Endothelial cell of umbilical vein (primary cell): ENCODE measurements around the gene CTDSPL. TPM values are rescaled to one million over a fixed set of nuclear protein-coding genes. Genes with fewer than 3 reads are reported as not detected.

ENCODE experiments used
- BruUV-seq: library from RNA; stranded (reverse); fragments of 400-500 nt; replicated peaks from 2 replicates; lab custom pipeline; 2021; lab: Mats Ljungman, UMichigan
- CTCF ChIA-PET: fragments of 300-600, 350-600 bp; sonication (Branson Sonifier 250); formaldehyde crosslinking; loops from one replicate; lab custom pipeline; 2021; ENCODE audit warnings: antibody characterized with exemption, inconsistent platforms; lab: Charles Lee
- POLR2A ChIA-PET: fragments of 300-600, 350-600 bp; sonication (Branson Sonifier 250); formaldehyde crosslinking; loops from one replicate; lab custom pipeline; 2021; ENCODE audit warnings: antibody characterized with exemption, inconsistent platforms; lab: Charles Lee
- DNase-seq: peaks from one replicate; pipeline ENCODE4 v3.0.0-alpha.2; 2011; ENCODE audit warnings: low read depth, low spot score
- FAIRE-seq: peaks from 2 replicates; lab custom pipeline; 2011; peaks lifted over from hg19 to GRCh38; lab: Jason Lieb, UNC
- H2AFZ ChIP-seq: 2 replicates; pipeline ENCODE4 v1.6.0; 2012; ENCODE audit warnings: low read depth, low read length, control low read depth, inconsistent platforms
- H3K27ac ChIP-seq: 2 replicates; pipeline ENCODE4 v1.5.1; 2011; ENCODE audit warnings: low read depth, mild to moderate bottlenecking, control low read depth, low read length, moderate library complexity; ENCODE audit not compliant: insufficient read depth
- H3K27me3 ChIP-seq, 2 experiments: 2 replicates each; pipeline versions ENCODE4 v1.6.0 to v1.6.1; 2011; ENCODE audit warnings: low read length in 2 of 2, mixed read lengths in 1 of 2; ENCODE audit not compliant: control insufficient read depth in 2 of 2, insufficient read depth in 2 of 2
- H3K36me3 ChIP-seq, 2 experiments: 2 replicates in 1 of 2; 3 replicates in 1 of 2; pipeline ENCODE4 v1.5.1; 2011; ENCODE audit warnings: low read length in 2 of 2, mild to moderate bottlenecking in 1 of 2, moderate library complexity in 1 of 2; ENCODE audit not compliant: control insufficient read depth in 2 of 2, insufficient read depth in 2 of 2; ENCODE audit errors: extremely low read depth in 1 of 2
- H3K4me1 ChIP-seq: 3 replicates; pipeline ENCODE4 v1.5.1; 2011; ENCODE audit warnings: mild to moderate bottlenecking, low read length; ENCODE audit not compliant: control insufficient read depth, insufficient read depth; ENCODE audit errors: extremely low read depth
- H3K4me2 ChIP-seq: 2 replicates; pipeline ENCODE4 v1.6.1; 2011; ENCODE audit warnings: low read length, control low read depth, mixed read lengths; ENCODE audit not compliant: insufficient read depth
- H3K4me3 ChIP-seq, 3 experiments: fragments of 200-600 bp in 1 of 3; sonication (generic), shearing (Covaris generic) in 1 of 3; replicated peaks in 1 of 3; 2 replicates each; pipeline ENCODE4 v1.5.1; 2011 to 2016; ENCODE audit warnings: control low read depth in 3 of 3, low read length in 3 of 3, mild to moderate bottlenecking in 2 of 3, inconsistent platforms in 1 of 3, low read depth in 1 of 3, moderate library complexity in 1 of 3; ENCODE audit not compliant: insufficient read depth in 1 of 3
- H3K79me2 ChIP-seq: 2 replicates; pipeline ENCODE4 v1.6.0; 2012; ENCODE audit warnings: low read length, inconsistent platforms; ENCODE audit not compliant: control insufficient read depth, insufficient read depth
- H3K9ac ChIP-seq: replicated peaks from 2 replicates; pipeline ENCODE3; 2011; ENCODE audit warnings: low read length, control low read depth; ENCODE audit not compliant: insufficient read depth; ENCODE audit errors: extremely low read depth
- H3K9me1 ChIP-seq: replicated peaks from 3 replicates; pipeline ENCODE4 v1.6.0; 2011; ENCODE audit warnings: mild to moderate bottlenecking, low read length; ENCODE audit not compliant: control insufficient read depth, insufficient read depth; ENCODE audit errors: extremely low read depth
- H3K9me3 ChIP-seq: replicated peaks from 2 replicates; pipeline ENCODE4 v1.5.1; 2012; ENCODE audit warnings: low read length, inconsistent platforms; ENCODE audit not compliant: control insufficient read depth, insufficient read depth
- H4K20me1 ChIP-seq: replicated peaks from 2 replicates; pipeline ENCODE3; 2011; ENCODE audit warnings: mild to moderate bottlenecking, low read length; ENCODE audit not compliant: control insufficient read depth, insufficient read depth; ENCODE audit errors: extremely low read depth
- EZH2 ChIP-seq: IDR thresholded peaks from 2 replicates; pipeline ENCODE4 v1.6.1; 2012; ENCODE audit warnings: borderline replicate concordance, low read depth, mild to moderate bottlenecking, moderate library complexity, low read length, inconsistent platforms; ENCODE audit not compliant: severe bottlenecking
- FOS ChIP-seq: IDR thresholded peaks from 2 replicates; pipeline ENCODE4 v1.6.1; 2011; ENCODE audit warnings: mild to moderate bottlenecking, low read length, moderate library complexity, borderline replicate concordance; ENCODE audit not compliant: insufficient read depth
- GATA2 ChIP-seq: IDR thresholded peaks from 2 replicates; pipeline ENCODE4 v1.7.0; 2011; ENCODE audit warnings: low read depth, mild to moderate bottlenecking, moderate library complexity, mixed read lengths, low read length; ENCODE audit not compliant: insufficient read length, insufficient read depth
- JUN ChIP-seq: IDR thresholded peaks from 2 replicates; pipeline ENCODE4 v1.6.1; 2011; ENCODE audit warnings: borderline replicate concordance, low read depth; ENCODE audit not compliant: insufficient read length, insufficient read depth
- MYC ChIP-seq: IDR thresholded peaks from one replicate; pipeline ENCODE4 v1.6.1; 2011; ENCODE audit warnings: mild to moderate bottlenecking, low read depth, low read length
- POLR2A ChIP-seq: IDR thresholded peaks from 2 replicates; pipeline ENCODE4 v1.6.1; 2012; ENCODE audit warnings: low read depth, mild to moderate bottlenecking, control low read depth, low read length
- POLR2AphosphoS5 ChIP-seq: IDR thresholded peaks from 2 replicates; pipeline ENCODE4 v1.6.1; 2012; ENCODE audit warnings: low read depth, mild to moderate bottlenecking, control low read depth, low read length, moderate library complexity; ENCODE audit not compliant: insufficient read depth
- dilution Hi-C: fragments of 300-500 bp; cut with MboI; formaldehyde crosslinking; loops from one replicate; pipeline ENCODE4 v1.15.0; 2019; ENCODE audit warnings: low sequenced_read_pairs; ENCODE audit not compliant: extremely low pct_ligation_motif_present
- intact Hi-C: fragments of 100-400 bp; cut with micrococcal nuclease; formaldehyde crosslinking; loops from one replicate; pipeline ENCODE4 v1.10.0; 2022
- polyA plus RNA-seq, 4 experiments: library from polyadenylated mRNA; depleted of rRNA in 3 of 4; stranded (reverse) in 3 of 4; unstranded in 1 of 4; fragments of >200 nt; gene quantifications; 2 replicates each; pipeline versions ENCODE4 v1.2.1 to v1.2.3, GENCODE V29; 2011 to 2012; ENCODE audit warnings: missing spikeins in 1 of 4
- total RNA-seq: library from RNA; stranded (reverse); gene quantifications from 2 replicates; pipeline ENCODE4 v1.2.3, GENCODE V29; 2021
- TF ChIP-seq, protein P1 (sequence below), 2 donors: IDR thresholded peaks; 1 replicate in 1 of 2; 2 replicates in 1 of 2; pipeline ENCODE4 v1.5.1; 2011; ENCODE audit warnings: low read length in 2 of 2, mild to moderate bottlenecking in 2 of 2, moderate library complexity in 2 of 2, control low read depth in 1 of 2, inconsistent platforms in 1 of 2, low read depth in 1 of 2; ENCODE audit not compliant: insufficient read depth in 1 of 2; ENCODE audit errors: extremely low read depth in 1 of 2
- TF ChIP-seq, protein P2 (sequence below): IDR thresholded peaks from 2 replicates; pipeline ENCODE4 v1.6.1; 2011; ENCODE audit not compliant: insufficient read depth, insufficient read length

Gene CTDSPL
- total and polyA plus RNA-seq, 2 donors (not counting 3 experiments of a cell fraction or from before 2014, with no cell fraction given) = 30.1 to 43.2 TPM

DNA sequence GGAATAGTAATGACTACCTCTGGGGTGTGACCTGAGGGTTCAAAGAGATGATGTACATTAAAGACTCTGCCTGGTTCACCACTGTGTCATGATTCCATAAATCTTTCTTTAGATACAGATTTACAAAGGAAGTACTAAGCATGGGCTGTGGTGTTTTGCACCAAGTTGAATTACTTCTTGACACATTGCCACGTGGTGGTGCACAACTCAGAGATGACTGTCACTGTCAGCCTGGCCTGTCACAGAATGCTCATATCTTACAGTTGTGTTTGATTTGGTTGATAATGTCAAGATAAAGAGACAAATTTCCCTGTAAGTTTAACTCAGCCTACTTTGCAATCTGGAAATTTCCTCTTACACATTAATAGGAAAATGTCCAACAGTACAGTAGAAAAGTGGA, 3.2 kb downstream of the CTDSPL start:
- DNase-seq (no peak), FAIRE-seq (peak; percentile 18)
- Histone ChIP-seq H3K9ac (no peak overlapping the region), H4K20me1 (no peaks in the 10 kb centered on the region), H3K4me3 (no peak overlapping the region), H3K27ac (no peak overlapping the region), H3K9me1 (no peaks in the 10 kb centered on the region), H3K36me3 (no peaks in the 10 kb centered on the region), H2AFZ (no peak overlapping the region), H3K9me3 (no peaks in the 10 kb centered on the region), H3K79me2 (no peaks in the 10 kb centered on the region), H3K4me2 (no peak overlapping the region), H3K4me1 (peaks cover 17% of the 10 kb centered on the region), H3K27me3 (no peaks in the 10 kb centered on the region)
- intact Hi-C loops = no loop called here
- ChIA-PET CTCF (interaction anchor here (1.2 to 2.4 kb wide), 6 partner anchors 9 to 102 kb away, joined by 3 to 16 read pairs (median 4); no protein-coding TSS in a partner anchor), POLR2A (interaction anchor here (0.6 kb wide), 1 partner anchor 164 kb away, joined by 4 read pairs; the partner anchor contains the start of gene PLCD1)
- BruUV-seq = no TSS peak
- TF ChIP-seq EZH2 = no peak
- no peak for TF ChIP-seq JUN
- no peak for TF ChIP-seq MYC
- TF ChIP-seq POLR2AphosphoS5 = no peak
- TF ChIP-seq GATA2 = no peak
- TF ChIP-seq FOS = no peak
- no peak for TF ChIP-seq POLR2A
- TF ChIP-seq, protein P1, sequence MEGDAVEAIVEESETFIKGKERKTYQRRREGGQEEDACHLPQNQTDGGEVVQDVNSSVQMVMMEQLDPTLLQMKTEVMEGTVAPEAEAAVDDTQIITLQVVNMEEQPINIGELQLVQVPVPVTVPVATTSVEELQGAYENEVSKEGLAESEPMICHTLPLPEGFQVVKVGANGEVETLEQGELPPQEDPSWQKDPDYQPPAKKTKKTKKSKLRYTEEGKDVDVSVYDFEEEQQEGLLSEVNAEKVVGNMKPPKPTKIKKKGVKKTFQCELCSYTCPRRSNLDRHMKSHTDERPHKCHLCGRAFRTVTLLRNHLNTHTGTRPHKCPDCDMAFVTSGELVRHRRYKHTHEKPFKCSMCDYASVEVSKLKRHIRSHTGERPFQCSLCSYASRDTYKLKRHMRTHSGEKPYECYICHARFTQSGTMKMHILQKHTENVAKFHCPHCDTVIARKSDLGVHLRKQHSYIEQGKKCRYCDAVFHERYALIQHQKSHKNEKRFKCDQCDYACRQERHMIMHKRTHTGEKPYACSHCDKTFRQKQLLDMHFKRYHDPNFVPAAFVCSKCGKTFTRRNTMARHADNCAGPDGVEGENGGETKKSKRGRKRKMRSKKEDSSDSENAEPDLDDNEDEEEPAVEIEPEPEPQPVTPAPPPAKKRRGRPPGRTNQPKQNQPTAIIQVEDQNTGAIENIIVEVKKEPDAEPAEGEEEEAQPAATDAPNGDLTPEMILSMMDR (IDR thresholded peaks at IDR 0.05; ENCODE audit: extremely low read depth in 1 of 2, insufficient read depth in 1 of 2, low read depth in 1 of 2, low read length in 2 of 2) = no peak
- TF ChIP-seq, protein P2, sequence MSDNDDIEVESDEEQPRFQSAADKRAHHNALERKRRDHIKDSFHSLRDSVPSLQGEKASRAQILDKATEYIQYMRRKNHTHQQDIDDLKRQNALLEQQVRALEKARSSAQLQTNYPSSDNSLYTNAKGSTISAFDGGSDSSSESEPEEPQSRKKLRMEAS = no peak
- dilution Hi-C loops = no loop called here
